Fibroblast of lung (primary cell): ENCODE measurements around the gene WRAP73. TPM values are rescaled to one million over a fixed set of nuclear protein-coding genes. Genes with fewer than 3 reads are reported as not detected.

Experiments
- DNase-seq, 2 donors: peaks; one replicate each; pipeline versions ENCODE4 v3.0.0 to v3.0.0-alpha.2; 2010; ENCODE audit warnings: low read depth in 2 of 2
- H2AFZ ChIP-seq: 2 replicates; pipeline ENCODE4 v1.5.1; 2012; ENCODE audit warnings: low read length, control low read depth, inconsistent platforms
- H3K27ac ChIP-seq: 2 replicates; pipeline ENCODE4 v1.5.1; 2011; ENCODE audit warnings: low read length, control low read depth; ENCODE audit not compliant: insufficient read depth
- H3K27me3 ChIP-seq: 2 replicates; pipeline ENCODE4 v1.5.1; 2011; ENCODE audit warnings: mild to moderate bottlenecking, low read length; ENCODE audit not compliant: control insufficient read depth, insufficient read depth
- H3K36me3 ChIP-seq: 2 replicates; pipeline ENCODE4 v1.5.1; 2011; ENCODE audit warnings: low read length; ENCODE audit not compliant: control insufficient read depth, insufficient read depth
- H3K4me1 ChIP-seq: 2 replicates; pipeline ENCODE4 v1.5.1; 2011; ENCODE audit warnings: low read length; ENCODE audit not compliant: control insufficient read depth, insufficient read depth; ENCODE audit errors: extremely low read depth
- H3K4me2 ChIP-seq: 2 replicates; pipeline ENCODE4 v1.5.1; 2011; ENCODE audit warnings: low read length, control low read depth; ENCODE audit not compliant: insufficient read depth; ENCODE audit errors: extremely low read depth
- H3K4me3 ChIP-seq, 4 experiments: fragments of 200-600 bp in 1 of 4; sonication (generic) in 1 of 4; replicated peaks in 1 of 4; 2 replicates each; pipeline ENCODE4 v1.5.1; 2011 to 2016; ENCODE audit warnings: low read length in 4 of 4, low read depth in 3 of 4, mild to moderate bottlenecking in 3 of 4, control low read depth in 2 of 4, inconsistent platforms in 1 of 4, mixed read lengths in 1 of 4; ENCODE audit not compliant: insufficient read depth in 1 of 4; ENCODE audit errors: control extremely low read depth in 1 of 4
- H3K79me2 ChIP-seq: 2 replicates; pipeline ENCODE4 v1.5.1; 2012; ENCODE audit warnings: mild to moderate bottlenecking, low read length, inconsistent platforms; ENCODE audit not compliant: control insufficient read depth, insufficient read depth
- H3K9ac ChIP-seq: 2 replicates; pipeline ENCODE4 v1.5.1; 2011; ENCODE audit warnings: mild to moderate bottlenecking, low read length, control low read depth; ENCODE audit not compliant: insufficient read depth
- H3K9me3 ChIP-seq: 2 replicates; pipeline ENCODE4 v1.5.1; 2012; ENCODE audit warnings: low read depth, low read length; ENCODE audit not compliant: control insufficient read depth, insufficient read depth
- H4K20me1 ChIP-seq: 2 replicates; pipeline ENCODE4 v1.5.1; 2011; ENCODE audit warnings: low read length; ENCODE audit not compliant: control insufficient read depth, insufficient read depth; ENCODE audit errors: extremely low read depth
- CTCF ChIP-seq, 2 donors: IDR thresholded peaks in 1 of 2; conservative IDR thresholded peaks in 1 of 2; 1 replicate in 1 of 2; 2 replicates in 1 of 2; pipeline ENCODE4 v1.5.1; 2011 to 2012; ENCODE audit warnings: low read length in 2 of 2, control low read depth in 1 of 2, inconsistent platforms in 1 of 2, low read depth in 1 of 2, mild to moderate bottlenecking in 1 of 2
- EZH2 ChIP-seq: IDR thresholded peaks from 2 replicates; pipeline ENCODE4 v1.5.1; 2012; ENCODE audit warnings: low read length, control low read depth, mild to moderate bottlenecking; ENCODE audit errors: missing control alignments
- polyA plus RNA-seq, 2 donors: library from polyadenylated mRNA; depleted of rRNA in 1 of 2; stranded (reverse) in 1 of 2; unstranded in 1 of 2; fragments of >200 nt; gene quantifications; 2 replicates each; pipeline ENCODE4 v1.2.1, GENCODE V29; 2011 to 2012; ENCODE audit warnings: missing spikeins in 1 of 2
- total RNA-seq: library from RNA; depleted of rRNA; stranded (reverse); fragments of >200 nt; gene quantifications from 2 replicates; pipeline ENCODE4 v1.2.1, GENCODE V29; 2014

The WRAP73 gene
- total and polyA plus RNA-seq, 2 donors (not counting 1 experiment from before 2014, with no cell fraction given): 12.0 to 15.0 TPM

GRCh38 chr1:3636531-3636930 is 13.4 kb downstream of the WRAP73 start:
- Histone ChIP-seq H3K4me3 (no peak overlapping the region), H3K27ac (no peak overlapping the region), H3K27me3 (no peaks in the 10 kb centered on the region), H3K4me2 (no peak overlapping the region), H4K20me1 (no peaks in the 10 kb centered on the region), H3K9ac (no peak overlapping the region), H3K4me1 (no peaks in the 10 kb centered on the region), H3K36me3 (peaks cover 10% of the 10 kb centered on the region), H3K9me3 (no peaks in the 10 kb centered on the region), H2AFZ (no peak overlapping the region), H3K79me2 (no peaks in the 10 kb centered on the region)
- TF ChIP-seq EZH2 (no peak), CTCF (conservative IDR thresholded peaks at IDR 0.05 in 1 of 2, IDR thresholded peaks at IDR 0.05 in 1 of 2; ENCODE audit: low read depth in 1 of 2, low read length in 2 of 2) (no peak)
- no peak for DNase-seq

DNA sequence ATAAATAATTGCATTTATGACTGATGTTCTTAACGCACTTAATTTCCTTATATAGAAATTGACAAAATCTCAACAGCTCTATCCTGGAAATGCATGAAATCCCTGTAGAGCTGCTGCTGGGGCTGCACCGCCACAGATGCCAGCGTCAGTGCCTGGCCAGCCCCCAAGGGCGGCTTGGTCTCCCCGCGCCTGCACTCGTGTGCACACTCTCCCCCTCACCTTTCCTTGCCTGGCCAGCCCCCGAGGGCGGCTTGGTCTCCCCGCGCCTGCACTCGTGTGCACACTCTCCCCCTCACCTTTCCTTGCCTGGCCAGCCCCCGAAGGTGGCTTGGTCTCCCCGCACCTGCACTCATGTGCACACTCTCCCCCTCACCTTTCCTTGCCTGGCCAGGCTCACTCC is 13.8 kb downstream of the WRAP73 start:
- TF ChIP-seq CTCF (conservative IDR thresholded peaks at IDR 0.05 in 1 of 2, IDR thresholded peaks at IDR 0.05 in 1 of 2; ENCODE audit: low read depth in 1 of 2, low read length in 2 of 2): no peak
- no peak for TF ChIP-seq EZH2
- no peak overlapping the region for H3K27ac ChIP-seq
- peaks cover 10% of the 10 kb centered on the region for H3K36me3 ChIP-seq
- H3K4me3 ChIP-seq: no peak overlapping the region
- no peak overlapping the region for H2AFZ ChIP-seq
- H3K4me2 ChIP-seq: no peak overlapping the region
- no peaks in the 10 kb centered on the region for H3K4me1 ChIP-seq
- no peaks in the 10 kb centered on the region for H3K79me2 ChIP-seq
- H3K9ac ChIP-seq: no peak overlapping the region
- H3K27me3 ChIP-seq: no peaks in the 10 kb centered on the region
- DNase-seq: no peak
- no peaks in the 10 kb centered on the region for H3K9me3 ChIP-seq
- no peaks in the 10 kb centered on the region for H4K20me1 ChIP-seq

- Histone ChIP-seq H3K36me3 (peaks cover 13% of the 10 kb centered on the region), H3K27me3 (no peaks in the 10 kb centered on the region), H3K4me1 (no peaks in the 10 kb centered on the region), H3K27ac (no peak overlapping the region), H3K4me3 (no peak overlapping the region), H3K79me2 (no peaks in the 10 kb centered on the region), H3K4me2 (no peak overlapping the region), H3K9ac (no peak overlapping the region), H4K20me1 (no peaks in the 10 kb centered on the region), H3K9me3 (no peaks in the 10 kb centered on the region), H2AFZ (no peak overlapping the region)
- no peak for DNase-seq
- TF ChIP-seq CTCF (conservative IDR thresholded peaks at IDR 0.05 in 1 of 2, IDR thresholded peaks at IDR 0.05 in 1 of 2; ENCODE audit: low read depth in 1 of 2, low read length in 2 of 2): no peak
- no peak for TF ChIP-seq EZH2
These were observed 15.7 kb downstream of the WRAP73 start for GRCh38 chr1:3634059-3634800.
